Thoracic aorta (tissue), 2 donors: ENCODE data around the gene FGD6. TPM values are rescaled to one million over a fixed set of nuclear protein-coding genes. Genes with fewer than 3 reads are reported as not detected.

ENCODE experiments used
- ATAC-seq: fragments of 150-250 bp; one replicate; pipeline ENCODE4 v1.8.0; 2017; ENCODE audit warnings: low read depth; ENCODE audit not compliant: insufficient number of reproducible peaks, low FRiP score
- DNase-seq: peaks from one replicate; pipeline ENCODE4 v3.0.0-alpha.2; 2020; ENCODE audit warnings: low spot score
- H3K27ac ChIP-seq, 2 donors: fragments of 200-600 bp; sonication (generic); 1 replicate in 1 of 2; 2 replicates in 1 of 2; pipeline ENCODE4 v1.5.1; 2016; ENCODE audit warnings: mild to moderate bottlenecking in 2 of 2, moderate library complexity in 2 of 2
- H3K27me3 ChIP-seq: fragments of 200-600 bp; sonication (generic); replicated peaks from 2 replicates; pipeline ENCODE4 v1.6.0; 2016; ENCODE audit warnings: mild to moderate bottlenecking; ENCODE audit not compliant: insufficient read depth
- H3K36me3 ChIP-seq: fragments of 200-600 bp; sonication (generic); one replicate; pipeline ENCODE4 v1.5.1; 2016
- H3K4me1 ChIP-seq, 2 donors: fragments of 200-600 bp; sonication (generic); 1 replicate in 1 of 2; 2 replicates in 1 of 2; pipeline versions ENCODE4 v1.5.1 to v1.6.0; 2016; ENCODE audit warnings: low read depth in 2 of 2, mild to moderate bottlenecking in 1 of 2; ENCODE audit not compliant: control insufficient read depth in 1 of 2
- H3K4me3 ChIP-seq: fragments of 200-600 bp; sonication (generic); 2 replicates; pipeline ENCODE4 v1.5.1; 2016; ENCODE audit warnings: mild to moderate bottlenecking
- H3K9me3 ChIP-seq: fragments of 200-600 bp; sonication (generic); 2 replicates; pipeline ENCODE4 v1.5.1; 2016
- total RNA-seq, 2 donors: library from RNA; depleted of rRNA; stranded (reverse); fragments of >200 nt; gene quantifications; one replicate each; pipeline versions ENCODE4 v1.1.0 to v1.2.3, GENCODE V29; 2016
- TF ChIP-seq, protein P1 (sequence below): fragments of 200-600 bp; sonication (generic); IDR thresholded peaks from one replicate; pipeline ENCODE4 v1.5.1; 2019; ENCODE audit warnings: antibody characterized with exemption

Gene FGD6
- total RNA-seq, 2 donors from 2014 or later: 8.4 to 9.8 TPM

DNA sequence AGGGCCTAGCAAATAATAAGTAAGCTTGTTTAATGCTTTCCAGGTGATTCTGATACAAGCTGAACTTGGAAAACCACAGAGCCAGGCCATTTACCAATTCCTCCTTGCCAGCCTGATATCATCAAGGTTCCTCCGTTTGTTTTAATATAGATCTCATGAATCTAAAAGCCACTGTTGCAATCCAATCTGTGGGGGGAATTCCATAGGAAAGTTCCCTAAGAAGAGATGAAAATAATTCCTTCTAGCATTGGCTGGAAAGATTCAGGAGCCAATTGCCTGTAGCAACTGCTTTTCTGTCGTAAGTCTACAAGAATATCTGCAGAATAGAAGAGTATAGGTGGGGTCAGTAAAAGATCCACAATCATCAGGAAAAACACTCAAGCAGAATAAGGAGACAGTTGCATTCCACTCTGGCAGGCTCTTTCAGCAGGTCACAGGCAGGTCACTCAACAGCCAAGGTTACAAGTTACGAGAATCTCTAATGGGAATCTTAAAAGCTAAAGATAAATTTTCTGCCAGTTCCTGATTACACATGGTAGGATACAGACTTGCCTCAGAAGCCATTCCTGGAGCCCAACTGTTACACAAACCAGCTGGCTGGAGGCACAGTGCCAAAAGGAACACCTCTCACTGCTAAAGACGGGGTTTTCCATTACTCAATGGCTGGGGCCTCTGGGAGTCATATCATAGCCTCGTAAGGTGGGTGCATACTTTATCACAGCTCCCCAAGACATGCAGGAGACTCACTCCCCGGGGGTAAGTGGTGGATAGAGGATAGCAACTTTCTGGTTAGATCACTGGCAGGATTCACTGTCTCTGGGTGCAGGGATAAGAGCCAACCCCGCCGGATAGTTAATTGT, 43.6 kb downstream of the FGD6 start:
- H3K4me1 ChIP-seq: peaks cover 5 to 10% of the 10 kb centered on the region in 2 donors
- H3K27me3 ChIP-seq: no peaks in the 10 kb centered on the region
- no peak overlapping the region for H3K4me3 ChIP-seq
- H3K9me3 ChIP-seq: no peaks in the 10 kb centered on the region
- no peak overlapping the region for H3K27ac ChIP-seq
- ATAC-seq: peak; percentile 40
- no peak for DNase-seq
- TF ChIP-seq, protein P1, sequence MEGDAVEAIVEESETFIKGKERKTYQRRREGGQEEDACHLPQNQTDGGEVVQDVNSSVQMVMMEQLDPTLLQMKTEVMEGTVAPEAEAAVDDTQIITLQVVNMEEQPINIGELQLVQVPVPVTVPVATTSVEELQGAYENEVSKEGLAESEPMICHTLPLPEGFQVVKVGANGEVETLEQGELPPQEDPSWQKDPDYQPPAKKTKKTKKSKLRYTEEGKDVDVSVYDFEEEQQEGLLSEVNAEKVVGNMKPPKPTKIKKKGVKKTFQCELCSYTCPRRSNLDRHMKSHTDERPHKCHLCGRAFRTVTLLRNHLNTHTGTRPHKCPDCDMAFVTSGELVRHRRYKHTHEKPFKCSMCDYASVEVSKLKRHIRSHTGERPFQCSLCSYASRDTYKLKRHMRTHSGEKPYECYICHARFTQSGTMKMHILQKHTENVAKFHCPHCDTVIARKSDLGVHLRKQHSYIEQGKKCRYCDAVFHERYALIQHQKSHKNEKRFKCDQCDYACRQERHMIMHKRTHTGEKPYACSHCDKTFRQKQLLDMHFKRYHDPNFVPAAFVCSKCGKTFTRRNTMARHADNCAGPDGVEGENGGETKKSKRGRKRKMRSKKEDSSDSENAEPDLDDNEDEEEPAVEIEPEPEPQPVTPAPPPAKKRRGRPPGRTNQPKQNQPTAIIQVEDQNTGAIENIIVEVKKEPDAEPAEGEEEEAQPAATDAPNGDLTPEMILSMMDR: no peak
- no peaks in the 10 kb centered on the region for H3K36me3 ChIP-seq

- H3K4me3 ChIP-seq: no peak overlapping the region
- H3K27ac ChIP-seq: no peak overlapping the region
- ATAC-seq (no peak), DNase-seq (no peak)
- no peaks in the 10 kb centered on the region for H3K27me3 ChIP-seq
- H3K36me3 ChIP-seq: no peaks in the 10 kb centered on the region
- H3K9me3 ChIP-seq: no peaks in the 10 kb centered on the region
- H3K4me1 ChIP-seq: peaks cover 5 to 10% of the 10 kb centered on the region in 2 donors
- TF ChIP-seq, protein P1: no peak
Observed at GRCh38 chr12:95169368-95169767, 47.9 kb downstream of the FGD6 start.

- Histone ChIP-seq H3K4me3 (no peak overlapping the region), H3K27ac (no peak overlapping the region), H3K4me1 (peaks cover 5 to 7% of the 10 kb centered on the region in 2 donors), H3K36me3 (no peaks in the 10 kb centered on the region), H3K27me3 (no peaks in the 10 kb centered on the region), H3K9me3 (no peaks in the 10 kb centered on the region)
- DNase-seq: no peak
- TF ChIP-seq, protein P1: no peak
- no peak for ATAC-seq
Observed at GRCh38 chr12:95168746-95169145, 48.5 kb downstream of the FGD6 start.

- ATAC-seq (no peak), DNase-seq (no peak)
- H3K27me3 ChIP-seq: no peaks in the 10 kb centered on the region
- TF ChIP-seq, protein P1: no peak
- H3K27ac ChIP-seq: no peak overlapping the region
- H3K4me1 ChIP-seq: no peaks in the 10 kb centered on the region
- no peaks in the 10 kb centered on the region for H3K36me3 ChIP-seq
- H3K4me3 ChIP-seq: no peak overlapping the region
- H3K9me3 ChIP-seq: no peaks in the 10 kb centered on the region
Observed at GRCh38 chr12:95164656-95165055, 52.6 kb downstream of the FGD6 start.

GRCh38 chr12:95158919-95159318, 58.3 kb downstream of the FGD6 start:
- H3K4me1 ChIP-seq: no peaks in the 10 kb centered on the region
- DNase-seq (no peak), ATAC-seq (no peak)
- H3K36me3 ChIP-seq: no peaks in the 10 kb centered on the region
- TF ChIP-seq, protein P1: no peak
- H3K27me3 ChIP-seq: no peaks in the 10 kb centered on the region
- no peak overlapping the region for H3K4me3 ChIP-seq
- H3K9me3 ChIP-seq: no peaks in the 10 kb centered on the region
- no peak overlapping the region for H3K27ac ChIP-seq
